HG03025 (cell line): ENCODE data around the gene CHST10.
"Not testable (repeated sequence)": the region's sequence is repeated elsewhere in the genome, so short reads cannot be mapped to it uniquely, and the experiment has no call there.

Source experiments
- ATAC-seq: cut with Tn5 transposase; IDR thresholded peaks from one replicate; pipeline ENCODE4 v1.9.1; 2021; ENCODE audit warnings: mild to moderate bottlenecking, moderate library complexity; ENCODE audit not compliant: unreplicated experiment, low FRiP score

Gene CHST10

DNA sequence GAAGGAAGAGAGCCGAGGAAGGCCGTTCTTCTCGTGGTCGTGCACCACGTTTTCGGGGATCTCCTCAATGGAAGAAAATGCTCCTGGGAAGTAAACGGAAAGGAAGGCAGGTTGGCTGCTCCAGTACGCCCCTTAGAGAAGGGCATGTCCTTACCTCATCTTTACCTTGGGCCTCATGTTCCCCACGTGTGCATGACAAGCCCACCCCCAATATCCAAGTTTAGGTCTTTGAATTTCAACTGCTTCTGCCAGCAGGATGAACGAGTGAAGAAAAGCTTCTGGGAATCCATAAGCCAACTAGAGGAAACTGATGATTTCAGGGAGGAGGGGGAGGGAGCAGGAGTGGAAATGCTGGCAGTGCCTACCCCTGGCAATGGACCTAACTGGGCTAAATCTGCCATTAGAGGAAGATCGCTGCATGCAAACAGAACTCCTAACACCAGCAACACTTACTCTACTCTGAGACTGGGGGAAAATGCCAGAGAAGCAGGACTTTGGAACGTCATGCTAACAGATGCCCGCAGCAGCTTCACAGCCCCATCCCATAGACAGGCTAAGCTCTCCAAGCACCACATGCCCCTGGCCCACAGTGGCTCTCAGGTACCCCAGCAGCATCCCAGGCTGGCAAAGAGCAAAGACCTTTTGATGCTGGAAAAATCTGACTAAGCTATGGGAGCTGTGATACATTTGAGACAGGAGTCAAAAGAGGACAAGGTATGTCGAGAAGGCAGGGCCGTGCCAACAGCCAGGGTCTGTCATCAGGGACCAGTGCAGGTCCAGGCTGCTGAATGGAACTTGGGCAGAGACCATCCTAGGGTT is 21.7 kb downstream of the CHST10 start:
- no peak for ATAC-seq

DNA sequence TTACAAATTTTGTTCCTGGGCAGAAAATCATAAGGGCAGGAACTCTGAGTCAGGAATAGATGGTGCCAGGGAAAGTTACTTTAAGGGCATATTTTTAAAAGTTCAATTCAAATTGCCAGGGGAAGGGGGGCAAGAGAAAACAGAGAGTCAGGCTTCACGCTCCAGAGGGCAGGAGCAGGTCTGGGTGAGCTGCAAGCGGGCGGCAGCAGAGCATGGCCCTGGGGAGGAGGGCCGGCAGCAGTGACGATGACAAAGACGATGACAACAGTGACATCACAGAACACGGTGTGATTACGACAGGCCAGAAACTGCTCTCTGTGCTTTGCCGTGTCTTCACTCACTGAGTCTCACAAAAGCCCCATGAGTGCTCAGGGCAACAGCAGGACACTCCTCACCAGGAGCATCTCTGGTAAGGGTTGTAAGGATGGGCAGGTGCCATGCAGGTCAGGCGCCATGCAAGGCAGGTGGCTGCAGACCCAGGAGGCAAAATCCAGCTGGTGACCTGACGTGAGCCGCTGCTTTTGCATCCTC is 23.3 kb downstream of the CHST10 start:
- peak; percentile 36 for ATAC-seq

DNA sequence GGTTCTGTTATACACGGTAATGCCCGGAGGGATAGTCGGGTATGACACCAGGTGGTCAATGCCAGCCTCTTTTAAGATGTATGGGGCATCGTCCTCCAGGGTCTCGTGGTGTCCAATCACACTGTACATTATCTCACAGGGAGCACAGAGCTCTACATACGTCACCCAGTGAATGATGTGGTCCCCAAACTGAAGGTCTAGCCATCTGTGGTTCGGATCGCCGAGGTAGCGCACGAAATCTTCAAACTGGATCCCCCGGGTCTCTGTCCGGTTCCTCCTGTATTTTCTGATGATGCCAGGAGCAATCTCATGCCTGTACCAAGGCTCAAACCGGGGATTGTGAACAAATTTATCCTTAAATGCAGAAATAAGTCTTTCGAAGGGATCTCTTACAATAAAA is 24.1 kb downstream of the CHST10 start:
- ATAC-seq = no peak

DNA sequence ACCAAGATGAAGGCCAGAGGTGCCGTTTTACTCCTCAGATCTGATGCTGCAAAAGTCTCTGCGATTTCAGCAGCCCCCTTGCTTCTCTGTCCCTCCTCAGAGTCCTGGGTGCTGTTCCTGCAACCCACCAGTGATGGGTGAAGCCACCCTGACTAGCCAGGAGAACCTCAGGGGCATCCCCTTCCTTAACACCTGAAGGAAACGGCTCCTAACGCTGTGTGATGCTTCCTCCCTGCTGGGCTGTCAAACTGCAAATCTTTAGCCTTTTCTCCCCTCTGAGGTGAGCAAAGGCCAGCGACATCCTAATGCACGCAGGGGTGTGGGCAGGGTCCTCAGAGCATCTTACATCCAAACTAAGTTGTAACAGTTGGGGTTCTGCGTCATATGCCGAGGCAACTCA is 24.8 kb downstream of the CHST10 start:
- no peak for ATAC-seq

DNA sequence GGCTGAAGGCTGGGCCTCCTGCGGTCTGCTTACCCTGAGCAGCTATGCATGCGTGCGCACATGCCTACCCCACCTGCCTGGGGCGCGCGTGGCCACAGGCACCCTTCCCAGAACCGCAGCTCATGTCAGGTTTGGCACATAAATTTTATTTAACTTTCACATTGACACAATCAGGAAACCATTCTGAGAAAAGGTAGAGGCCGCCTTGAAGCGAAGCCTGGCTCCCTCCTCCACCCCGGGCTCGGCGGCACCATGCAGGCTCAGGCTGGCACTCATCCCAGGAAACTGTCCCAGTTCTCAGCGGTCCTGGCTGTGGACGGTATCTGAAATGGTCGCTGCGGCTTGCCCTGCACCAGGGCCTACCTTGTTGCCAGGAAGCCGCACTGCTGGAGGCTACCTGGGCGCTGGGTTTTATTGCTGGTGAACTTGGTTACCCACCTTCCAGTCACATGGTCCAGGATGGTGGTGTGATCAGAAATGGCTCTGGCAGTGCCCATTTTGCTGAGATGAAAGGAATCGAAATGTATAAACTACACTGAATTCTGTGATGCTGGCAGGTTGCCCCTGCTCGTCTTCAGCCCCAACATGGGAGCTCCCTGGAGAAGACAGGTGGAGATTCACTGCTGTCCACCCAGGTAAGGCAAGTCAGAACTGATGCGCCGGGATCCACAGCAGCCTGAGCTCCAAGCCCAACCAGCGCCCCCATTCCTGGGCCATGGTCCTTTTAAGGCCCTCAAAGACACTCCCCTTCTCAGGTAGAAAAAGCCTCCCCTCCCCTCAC is 25.5 kb downstream of the CHST10 start:
- no peak for ATAC-seq

DNA sequence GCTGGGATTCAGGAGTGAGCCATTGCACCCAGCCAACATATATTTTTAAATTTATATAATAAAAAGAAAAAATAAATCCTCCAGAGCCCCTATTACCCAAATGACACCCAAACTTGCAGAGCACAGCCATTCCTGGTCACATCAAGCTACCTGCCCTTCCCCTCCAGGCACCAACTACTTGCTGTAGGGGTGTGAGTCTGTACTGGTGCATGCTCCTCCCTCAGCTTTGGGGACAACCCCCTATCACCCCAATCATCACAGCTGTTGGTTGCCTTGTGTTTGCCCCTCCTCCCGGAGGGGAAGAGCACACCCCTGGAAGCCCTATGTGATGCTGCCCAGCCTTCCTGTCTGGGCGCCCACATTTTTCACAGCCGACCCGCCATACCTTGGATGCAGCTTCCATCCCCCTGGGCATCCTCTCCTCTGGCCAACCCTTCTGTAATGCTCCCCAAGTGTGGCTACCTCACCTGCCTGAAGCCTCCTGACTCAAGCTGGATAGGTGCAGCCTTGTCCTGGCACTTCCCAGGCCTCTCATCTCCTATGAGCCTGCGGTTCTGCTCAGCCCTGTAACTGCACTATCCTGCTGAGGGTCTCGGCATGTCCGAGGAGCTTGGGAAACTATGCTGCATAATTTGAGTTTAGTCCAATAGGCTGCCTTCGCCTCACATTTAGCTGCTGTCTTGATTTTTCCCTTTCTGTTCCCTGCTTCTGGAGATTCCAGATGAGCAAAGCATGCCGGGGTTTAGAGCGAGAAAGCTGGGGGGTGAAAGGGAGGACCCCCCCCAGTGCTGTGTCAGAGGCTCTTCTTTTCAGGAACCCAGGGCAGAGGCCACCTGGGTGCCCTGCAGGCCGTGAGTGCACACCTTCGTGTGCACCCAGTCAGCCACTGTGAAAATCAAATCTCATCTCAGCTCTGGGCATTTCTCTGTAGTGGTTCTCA is 27.2 kb downstream of the CHST10 start:
- no peak for ATAC-seq

DNA sequence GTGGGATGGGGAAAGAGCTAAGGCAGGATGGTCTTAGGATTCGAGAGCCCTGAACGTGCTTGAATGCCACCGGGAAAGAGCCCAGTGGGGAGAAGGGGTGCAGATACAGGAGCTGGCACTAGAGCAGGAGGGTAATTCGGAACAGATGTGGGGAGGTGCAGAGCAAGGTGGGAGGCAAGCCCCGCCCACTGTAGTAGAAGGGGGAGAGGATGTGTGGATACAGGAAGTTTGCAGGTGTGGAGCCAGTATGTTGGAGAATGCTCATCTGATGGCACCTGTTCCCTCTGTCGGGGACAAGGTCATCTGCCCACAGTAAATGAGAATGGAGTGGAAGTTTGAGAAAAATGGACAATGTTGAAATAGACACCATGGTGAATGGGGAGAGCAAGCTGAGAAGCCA is 28.8 kb downstream of the CHST10 start:
- ATAC-seq = no peak

DNA sequence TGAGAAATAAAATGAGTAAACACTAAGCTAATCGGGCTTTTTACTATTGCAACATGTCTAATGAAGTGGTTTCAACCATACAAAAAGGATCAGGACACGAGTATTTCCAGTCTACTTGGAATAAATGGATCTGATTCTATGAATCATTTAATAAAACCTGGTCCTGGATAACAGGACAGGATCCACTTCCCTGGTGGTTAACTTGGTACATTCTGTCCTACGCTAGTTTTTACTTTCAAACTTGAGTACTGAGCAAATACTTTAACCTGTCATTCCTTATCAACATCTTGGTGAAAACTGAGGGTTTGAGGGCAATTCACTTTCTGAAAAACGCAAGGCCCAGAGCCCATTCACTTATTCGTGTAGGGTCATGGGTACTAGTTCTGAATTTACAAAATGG is 33.5 kb downstream of the CHST10 start:
- no peak for ATAC-seq

DNA sequence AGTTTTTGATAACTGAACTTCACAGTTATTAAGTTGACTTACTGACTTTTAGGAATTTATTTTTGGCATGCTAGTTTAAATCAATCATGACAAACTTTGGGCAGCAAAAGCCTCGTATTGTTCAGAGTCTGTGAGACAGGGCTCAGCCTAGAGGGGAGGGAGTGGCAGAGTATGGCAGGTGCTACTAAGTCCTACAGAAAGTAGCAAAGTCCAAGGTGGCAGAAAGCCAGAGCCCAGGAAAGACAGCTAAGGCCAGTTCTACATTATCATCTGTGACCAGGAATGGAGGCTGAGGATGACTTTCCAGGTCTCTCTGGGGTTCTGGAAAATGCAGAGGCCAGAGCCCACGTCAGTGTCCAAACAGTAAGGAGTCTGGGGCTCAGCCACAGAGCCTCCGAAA is 34.2 kb downstream of the CHST10 start:
- no peak for ATAC-seq

DNA sequence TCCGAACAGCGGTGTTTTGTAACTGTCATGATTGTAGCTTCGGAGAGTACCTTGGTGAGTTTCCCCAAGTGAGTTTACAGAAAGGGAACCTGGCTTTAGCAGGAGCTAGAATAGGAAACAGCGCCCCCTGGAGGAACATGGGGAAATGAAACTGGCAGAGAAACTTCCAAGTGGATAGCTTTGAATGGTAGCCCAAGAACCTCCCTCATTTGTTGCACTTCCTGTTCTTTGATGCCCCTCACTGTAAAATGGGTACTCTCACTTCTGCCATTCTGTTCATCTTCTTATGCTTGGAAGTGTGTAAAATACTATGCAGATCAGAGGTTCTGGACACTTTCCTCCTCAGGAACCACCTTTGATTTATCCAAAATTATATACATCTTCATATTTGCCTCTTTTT is 36.2 kb downstream of the CHST10 start:
- ATAC-seq = no peak

DNA sequence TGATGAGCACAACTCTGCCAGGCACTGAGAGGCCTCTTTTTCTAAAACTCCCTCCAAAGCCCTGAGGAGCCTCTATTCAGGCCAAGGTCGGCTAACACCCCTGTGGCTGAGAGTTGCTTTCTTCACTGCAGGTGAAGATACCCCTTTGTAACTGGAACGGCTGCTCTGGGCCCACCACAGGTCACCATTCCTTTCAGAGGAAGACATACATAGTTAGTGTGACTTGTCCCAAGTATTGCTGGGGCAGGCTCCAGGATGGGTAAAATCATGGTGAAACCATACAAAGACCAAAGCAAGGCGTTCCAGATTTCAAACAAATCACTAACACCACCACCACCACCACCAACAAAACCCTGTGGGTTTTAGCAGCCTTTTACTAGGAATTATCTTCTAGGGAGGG is 36.8 kb downstream of the CHST10 start:
- ATAC-seq = no peak

DNA sequence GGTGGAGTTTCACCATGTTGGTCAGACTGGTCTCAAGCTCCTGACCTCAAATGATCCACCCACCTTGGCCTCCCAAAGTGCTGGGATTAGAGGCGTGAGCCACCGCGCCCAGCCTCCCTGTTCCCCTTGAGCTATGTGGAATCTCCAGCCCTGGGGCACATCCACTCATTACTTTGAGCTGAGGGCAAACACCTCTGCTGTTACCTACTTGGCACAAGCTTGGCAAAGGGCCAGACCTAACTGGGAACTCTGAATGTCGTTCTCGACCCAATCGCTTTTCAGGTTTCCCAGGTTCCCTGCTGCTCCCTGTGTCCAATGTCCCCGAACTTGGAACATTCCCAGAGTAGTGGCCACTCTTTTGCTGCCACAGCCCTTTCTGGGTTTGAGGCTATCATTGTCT is 40.6 kb downstream of the CHST10 start:
- ATAC-seq = no peak

DNA sequence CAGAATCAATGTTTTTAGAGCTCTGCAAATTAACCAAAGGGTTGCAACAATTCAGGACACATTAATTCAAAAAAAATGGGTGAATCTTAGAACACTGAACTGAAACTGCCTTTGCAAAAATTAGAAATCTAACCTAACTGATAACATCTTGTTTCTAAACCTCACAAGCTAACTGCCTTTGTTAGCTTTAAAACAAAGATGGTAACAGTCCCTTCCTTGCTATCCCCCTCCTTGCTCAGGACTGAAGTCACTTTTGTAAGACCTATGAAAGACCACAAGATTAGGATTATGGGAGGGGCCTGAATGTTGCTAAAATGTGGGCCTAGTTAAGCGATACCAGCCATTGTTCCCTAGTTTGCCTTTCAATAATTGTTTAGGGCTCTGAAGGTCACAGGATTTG is 50.3 kb downstream of the CHST10 start:
- ATAC-seq = no peak

DNA sequence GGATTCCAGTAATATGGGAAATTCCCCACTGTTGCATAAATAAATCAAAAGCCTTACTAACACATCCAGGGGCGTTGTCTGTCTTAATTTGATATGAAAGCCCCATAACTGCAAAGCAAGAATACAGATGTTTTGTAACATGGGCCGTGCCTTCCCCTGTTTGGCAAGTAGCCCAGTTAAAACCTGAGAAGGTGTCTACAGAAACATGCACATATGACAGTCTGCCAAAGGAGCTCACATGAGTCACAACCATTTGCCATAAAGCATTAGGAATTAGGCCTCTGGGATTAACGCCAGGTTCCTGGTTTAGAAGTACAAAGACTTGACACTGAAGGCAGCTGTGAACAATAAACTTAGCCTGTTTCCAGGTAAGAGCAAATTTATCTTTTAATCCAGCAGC is 52.0 kb downstream of the CHST10 start:
- no peak for ATAC-seq

DNA sequence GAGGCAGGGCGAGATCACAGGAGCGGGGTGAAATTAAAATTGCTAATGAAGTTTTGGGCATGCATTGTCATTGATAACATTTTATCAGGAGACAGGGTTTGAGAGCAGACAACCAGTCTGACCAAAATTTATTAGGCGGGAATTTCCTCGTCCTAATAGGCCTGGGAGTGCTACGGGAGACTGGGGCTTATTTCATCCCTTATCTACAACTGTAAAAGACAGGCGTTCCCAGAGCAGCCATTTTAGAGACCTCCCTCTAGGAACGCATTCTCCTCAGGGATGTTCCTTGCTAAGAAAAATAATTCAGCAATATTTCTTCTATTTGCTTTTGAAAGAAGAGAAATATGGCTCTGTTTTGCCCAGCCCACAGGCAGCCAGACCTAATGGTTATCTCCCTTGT is 55.2 kb downstream of the CHST10 start:
- ATAC-seq = not testable (repeated sequence)

DNA sequence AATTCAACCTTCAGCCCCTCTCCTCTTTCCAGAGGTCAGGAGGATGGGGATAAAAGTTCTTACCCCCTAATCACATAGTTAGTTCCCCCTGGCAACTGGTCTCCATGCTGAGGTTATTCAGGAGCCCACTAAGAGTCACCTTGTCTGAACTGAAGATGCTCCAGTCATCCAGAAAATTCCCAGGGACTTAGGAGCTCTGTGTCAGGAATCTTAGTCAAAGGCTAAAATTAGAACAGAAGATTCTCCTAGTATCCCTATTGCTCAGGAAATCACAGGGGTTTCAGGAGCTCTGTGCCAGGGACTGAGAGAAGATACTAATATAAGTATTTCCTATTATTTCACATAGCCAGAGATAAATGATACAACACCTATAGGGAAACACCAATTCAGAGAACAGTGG is 57.9 kb downstream of the CHST10 start:
- ATAC-seq = no peak

DNA sequence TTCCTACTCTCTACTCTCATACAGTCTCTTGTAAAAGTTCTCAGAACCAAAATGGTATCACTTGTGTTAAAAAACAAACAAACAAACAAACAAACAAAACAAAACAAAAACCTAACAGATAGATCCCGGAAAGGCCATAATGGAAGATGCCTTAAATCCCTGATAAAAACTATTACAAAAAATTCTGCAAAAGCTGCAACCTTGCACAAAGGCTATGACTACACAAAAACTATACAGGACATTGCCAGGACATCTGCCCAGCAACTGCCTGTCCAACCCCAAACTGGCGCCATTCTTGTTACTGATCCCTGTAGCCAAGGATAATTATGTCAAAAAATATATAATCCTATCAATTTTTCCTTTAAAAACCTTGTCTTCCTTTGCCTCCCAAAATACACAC is 58.9 kb downstream of the CHST10 start:
- ATAC-seq = no peak

DNA sequence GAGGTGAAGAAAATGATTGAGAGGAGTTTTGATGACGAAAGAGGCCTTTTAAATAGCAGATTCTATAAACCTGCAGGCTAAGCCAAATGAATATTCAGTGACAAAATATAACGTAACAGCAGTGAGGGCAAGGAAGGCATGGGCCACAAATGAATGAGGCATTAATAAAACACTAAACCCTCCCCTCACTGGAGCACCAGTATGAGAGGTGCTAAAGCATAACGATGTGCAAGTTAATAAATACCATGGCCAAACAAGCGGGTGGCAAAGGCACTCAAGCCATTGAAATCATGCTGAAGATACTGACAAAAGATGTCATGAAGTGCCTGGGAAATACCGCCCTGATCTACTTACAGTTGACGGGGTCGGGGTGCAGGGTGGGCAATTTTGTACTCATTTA is 64.9 kb downstream of the CHST10 start:
- ATAC-seq = no peak

DNA sequence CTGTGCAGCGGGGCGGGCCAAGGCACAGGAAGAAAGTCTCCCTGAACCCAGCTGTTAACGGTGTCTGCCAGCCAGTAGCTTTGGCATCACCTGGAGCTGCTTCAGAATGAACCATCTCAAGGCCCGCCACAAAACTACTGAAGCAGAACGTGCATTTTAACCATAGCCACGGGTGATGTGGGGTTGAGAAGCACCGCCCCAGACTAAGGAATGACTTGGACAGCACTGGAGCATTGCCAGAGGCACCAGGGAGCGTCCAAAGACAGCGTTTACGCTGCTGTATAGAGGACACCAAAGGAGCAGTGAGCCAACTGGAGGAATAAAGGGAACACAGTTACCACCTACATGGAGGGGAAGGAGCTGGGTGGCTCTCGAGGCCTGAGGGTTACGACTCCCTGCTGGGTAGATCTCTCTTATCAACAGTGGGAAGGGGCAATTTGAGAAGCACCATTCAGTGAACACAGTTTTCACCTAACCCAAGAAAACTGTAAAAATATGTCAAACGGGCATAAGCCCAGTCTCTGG is 66.7 kb downstream of the CHST10 start:
- ATAC-seq = no peak

DNA sequence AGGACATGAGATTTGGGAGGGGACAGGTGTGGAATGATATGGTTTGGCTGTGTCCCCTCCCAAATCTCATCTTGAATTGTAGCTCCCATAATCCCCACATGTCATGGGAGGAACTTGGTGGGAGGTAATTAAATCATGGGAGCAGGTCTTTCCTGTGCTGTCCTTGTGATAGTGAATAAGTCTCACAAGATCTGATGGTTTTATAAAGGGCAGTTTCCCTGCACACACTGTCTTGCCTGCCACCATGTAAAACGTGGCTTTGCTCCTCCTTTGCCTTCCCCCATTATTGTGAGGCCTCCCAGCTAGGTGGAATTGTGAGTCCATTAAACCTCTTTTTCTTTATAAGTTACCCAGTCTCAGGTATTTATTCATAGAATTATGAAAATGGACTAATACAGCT is 72.3 kb downstream of the CHST10 start:
- ATAC-seq = not testable (repeated sequence)
